Gastroesophageal sphincter (tissue), 3 donors: ENCODE data around the gene BRINP1.

Experiments used
- EP300 ChIP-seq: sonication (generic); formaldehyde crosslinking; IDR thresholded peaks from one replicate; pipeline ENCODE4 v1.6.1; 2017; ENCODE audit warnings: antibody characterized with exemption, mild to moderate bottlenecking
- POLR2A ChIP-seq, 2 donors: fragments of 450-650 bp; IDR thresholded peaks; one replicate each; pipeline ENCODE4 v1.6.1; 2017; ENCODE audit warnings: antibody characterized with exemption in 2 of 2, mild to moderate bottlenecking in 2 of 2, moderate library complexity in 1 of 2
- POLR2AphosphoS5 ChIP-seq: sonication (generic); formaldehyde crosslinking; IDR thresholded peaks from one replicate; pipeline ENCODE4 v1.6.1; 2017; ENCODE audit warnings: antibody characterized with exemption
- TF ChIP-seq, protein P1 (sequence below), 4 experiments: fragments of 200-600 bp in 2 of 4; fragments of 450-650 bp in 2 of 4; sonication (generic) in 1 of 4; IDR thresholded peaks; one replicate each; pipeline ENCODE4 v1.5.1; 2017 to 2019; ENCODE audit warnings: antibody characterized with exemption in 4 of 4, mild to moderate bottlenecking in 2 of 4, moderate library complexity in 2 of 4

DNA sequence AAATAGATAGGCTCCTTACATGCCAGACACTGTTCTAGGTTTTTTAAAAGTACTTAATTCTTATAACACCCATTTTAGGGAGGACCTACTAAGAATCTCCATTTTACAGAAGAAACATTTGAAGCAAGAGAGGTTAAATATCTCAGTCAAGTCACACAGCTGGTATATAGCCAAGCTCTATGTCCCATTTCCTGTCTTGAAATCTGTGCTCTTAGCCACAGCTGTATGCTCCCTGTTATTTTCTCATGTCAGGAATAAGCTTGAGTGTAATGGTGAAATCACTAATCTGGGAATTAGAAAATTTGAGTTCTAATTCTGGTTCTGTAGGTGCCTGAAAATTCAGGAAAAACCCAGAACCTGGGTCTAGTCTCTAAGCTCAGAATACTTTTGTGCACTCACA is 208.7 kb downstream of the BRINP1 start:
- TF ChIP-seq, protein P1, sequence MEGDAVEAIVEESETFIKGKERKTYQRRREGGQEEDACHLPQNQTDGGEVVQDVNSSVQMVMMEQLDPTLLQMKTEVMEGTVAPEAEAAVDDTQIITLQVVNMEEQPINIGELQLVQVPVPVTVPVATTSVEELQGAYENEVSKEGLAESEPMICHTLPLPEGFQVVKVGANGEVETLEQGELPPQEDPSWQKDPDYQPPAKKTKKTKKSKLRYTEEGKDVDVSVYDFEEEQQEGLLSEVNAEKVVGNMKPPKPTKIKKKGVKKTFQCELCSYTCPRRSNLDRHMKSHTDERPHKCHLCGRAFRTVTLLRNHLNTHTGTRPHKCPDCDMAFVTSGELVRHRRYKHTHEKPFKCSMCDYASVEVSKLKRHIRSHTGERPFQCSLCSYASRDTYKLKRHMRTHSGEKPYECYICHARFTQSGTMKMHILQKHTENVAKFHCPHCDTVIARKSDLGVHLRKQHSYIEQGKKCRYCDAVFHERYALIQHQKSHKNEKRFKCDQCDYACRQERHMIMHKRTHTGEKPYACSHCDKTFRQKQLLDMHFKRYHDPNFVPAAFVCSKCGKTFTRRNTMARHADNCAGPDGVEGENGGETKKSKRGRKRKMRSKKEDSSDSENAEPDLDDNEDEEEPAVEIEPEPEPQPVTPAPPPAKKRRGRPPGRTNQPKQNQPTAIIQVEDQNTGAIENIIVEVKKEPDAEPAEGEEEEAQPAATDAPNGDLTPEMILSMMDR (IDR thresholded peaks at IDR 0.05): no peak
- TF ChIP-seq POLR2A (IDR thresholded peaks at IDR 0.05) (no peak), POLR2AphosphoS5 (no peak), EP300 (no peak)
